HepG2 (cell line): Measurements from ENCODE around the gene RPH3AL. TPM values are rescaled to one million over a fixed set of nuclear protein-coding genes. Genes with fewer than 3 reads are reported as not detected.

Experiments used
- ATAC-seq: fragments of 200-7000 bp; cut with Tn5 transposase; 3 replicates; pipeline ENCODE4 v1.9.1; 2020; ENCODE audit warnings: mild to moderate bottlenecking, moderate library complexity
- BruUV-seq: library from RNA; stranded (reverse); fragments of 400-500 nt; replicated peaks from 2 replicates; lab custom pipeline; 2021; lab: Mats Ljungman, UMichigan
- CTCF ChIA-PET: fragments of 300-600 bp; formaldehyde crosslinking; extraction: SDS; loops from one replicate; lab custom pipeline; 2021; ENCODE audit warnings: low total read pairs, inconsistent platforms, low intra/inter-chr PET ratio; lab: Yijun Ruan, JAX
- POLR2A ChIA-PET: fragments of 350-600 bp; sonication (Branson Sonifier 250); formaldehyde crosslinking; loops from one replicate; lab custom pipeline; 2020; ENCODE audit warnings: antibody characterized with exemption, inconsistent platforms; lab: Yijun Ruan, JAX
- DNase-seq: peaks from one replicate; pipeline ENCODE4 v3.0.0-alpha.2; 2015; ENCODE audit warnings: low spot score
- FAIRE-seq: peaks from 3 replicates; lab custom pipeline; 2011; peaks lifted over from hg19 to GRCh38; lab: Jason Lieb, UNC
- H2AFZ ChIP-seq: one replicate; pipeline ENCODE4 v1.6.1; 2011; ENCODE audit warnings: low read length, inconsistent platforms
- H3K27ac ChIP-seq: fragments of 300-600 bp; 3 replicates; pipeline ENCODE4 v1.8.0; 2011; ENCODE audit warnings: mixed run types, mild to moderate bottlenecking, mixed read lengths, low read length, inconsistent platforms; ENCODE audit not compliant: insufficient read depth; ENCODE audit errors: extremely low read length
- H3K27me3 ChIP-seq, 2 experiments: fragments of 200-600 bp in 1 of 2; 2 replicates in 1 of 2; 3 replicates in 1 of 2; pipeline versions ENCODE4 v1.6.0 to v1.8.0; 2011; ENCODE audit warnings: low read length in 2 of 2, mild to moderate bottlenecking in 2 of 2, moderate library complexity in 2 of 2, inconsistent platforms in 1 of 2; ENCODE audit not compliant: insufficient read depth in 2 of 2, control insufficient read depth in 1 of 2
- H3K36me3 ChIP-seq, 2 experiments: fragments of 200-600 bp in 1 of 2; replicated peaks in 1 of 2; 2 replicates in 1 of 2; 3 replicates in 1 of 2; pipeline versions ENCODE4 v1.5.1 to v1.8.0; 2011; ENCODE audit warnings: low read length in 2 of 2, inconsistent platforms in 1 of 2; ENCODE audit not compliant: insufficient read depth in 2 of 2, control insufficient read depth in 1 of 2
- H3K4me1 ChIP-seq: 2 replicates; pipeline ENCODE4 v1.5.1; 2012; ENCODE audit warnings: low read length, inconsistent platforms; ENCODE audit not compliant: insufficient read depth
- H3K4me2 ChIP-seq: 2 replicates; pipeline ENCODE4 v1.6.0; 2011; ENCODE audit warnings: low read depth, low read length, inconsistent platforms
- H3K4me3 ChIP-seq, 3 experiments: fragments of 200-600 bp in 1 of 3; sonication (generic), shearing (Covaris generic) in 1 of 3; replicated peaks in 1 of 3; 2 replicates each; pipeline ENCODE4 v1.5.1; 2011 to 2016; ENCODE audit warnings: low read length in 3 of 3, inconsistent platforms in 2 of 3, low read depth in 2 of 3, mild to moderate bottlenecking in 2 of 3, control low read depth in 1 of 3, mixed read lengths in 1 of 3; ENCODE audit not compliant: insufficient read depth in 1 of 3
- H3K79me2 ChIP-seq: one replicate; pipeline ENCODE4 v1.6.1; 2011; ENCODE audit warnings: low read length, inconsistent platforms; ENCODE audit not compliant: insufficient read depth
- H3K9ac ChIP-seq: 2 replicates; pipeline ENCODE4 v1.6.0; 2011; ENCODE audit warnings: mild to moderate bottlenecking, low read depth, low read length, inconsistent platforms; ENCODE audit not compliant: insufficient read depth
- H3K9me3 ChIP-seq: 2 replicates; pipeline ENCODE4 v1.5.1; 2012; ENCODE audit warnings: mild to moderate bottlenecking, low read length
- H4K20me1 ChIP-seq: 2 replicates; pipeline ENCODE4 v1.6.0; 2011; ENCODE audit warnings: inconsistent platforms, mild to moderate bottlenecking, low read length, moderate library complexity; ENCODE audit not compliant: insufficient read depth
- HCFC1 ChIP-seq: fragments of 150-350 bp; IDR thresholded peaks from 2 replicates; pipeline ENCODE4 v1.6.1; 2014; ENCODE audit warnings: low read depth, low read length
- REPIN1 ChIP-seq: sonication (generic); formaldehyde crosslinking; IDR thresholded peaks from 2 replicates; pipeline ENCODE4 v1.8.0; 2022; ENCODE audit warnings: missing genetic modification reagents, low read depth, mild to moderate bottlenecking, borderline replicate concordance
- SOX5 ChIP-seq: IDR thresholded peaks from 2 replicates; pipeline ENCODE4 v1.6.1; 2016; ENCODE audit warnings: borderline replicate concordance
- TCF7L2 ChIP-seq: IDR thresholded peaks from 2 replicates; pipeline ENCODE4 v1.6.1; 2011; ENCODE audit warnings: mild to moderate bottlenecking, low read depth, low read length, moderate library complexity
- ZNF230 ChIP-seq: sonication (generic); formaldehyde crosslinking; IDR thresholded peaks from 2 replicates; pipeline ENCODE4 v1.4.0; 2020; ENCODE audit warnings: mild to moderate bottlenecking, missing genetic modification reagents
- ZNF292 ChIP-seq: sonication (generic); formaldehyde crosslinking; IDR thresholded peaks from 2 replicates; pipeline ENCODE4 v1.8.1; 2022; ENCODE audit warnings: mild to moderate bottlenecking, low read depth, missing genetic modification reagents, borderline replicate concordance
- WGBS: methylation state at CpG from one replicate; pipeline ENCODE4 v1.1.6; 2017; ENCODE audit warnings: low lambda C conversion rate; 5-methylcytosine and 5-hydroxymethylcytosine counted together
- in situ Hi-C: cut with HindIII; loops from 2 replicates; pipeline ENCODE4 v1.10.0; 2017; ENCODE audit warnings: low pct_unique_long_range_greater_than_20kb; ENCODE audit not compliant: extremely low pct_ligation_motif_present
- intact Hi-C: fragments of 100-400 bp; cut with micrococcal nuclease; formaldehyde crosslinking; loops from one replicate; pipeline ENCODE4 v1.10.0; 2022; ENCODE audit not compliant: unreplicated experiment
- polyA plus RNA-seq, 8 experiments: library from polyadenylated mRNA; depleted of rRNA in 3 of 8; stranded (reverse) in 7 of 8; unstranded in 1 of 8; fragments of >200 nt; fragmentation: Illumina TruSeq in 4 of 8; extraction: Trizol in 4 of 8; gene quantifications; 2 replicates each; pipeline versions ENCODE4 v1.2.1 to v1.2.3, GENCODE V29; 2011 to 2016; ENCODE audit warnings: low read depth in 4 of 8, missing spikeins in 1 of 8, mixed read lengths in 1 of 8; ENCODE audit not compliant: insufficient read depth in 1 of 8
- total RNA-seq, 5 experiments: library from RNA; depleted of rRNA; stranded (reverse); fragments of >200 nt; fragmentation: Illumina TruSeq; extraction: Trizol; gene quantifications; 2 replicates each; pipeline ENCODE4 v1.2.3, GENCODE V29; 2016; ENCODE audit warnings: low read depth in 1 of 5
- TF ChIP-seq, protein P1 (sequence below): sonication (generic); formaldehyde crosslinking; IDR thresholded peaks from 2 replicates; pipeline ENCODE4 v1.5.0; 2020; ENCODE audit warnings: missing genetic modification reagents
- TF ChIP-seq, protein P2 (sequence below): fragments of 450-650 bp; IDR thresholded peaks from 2 replicates; pipeline ENCODE4 v1.6.1; 2017; ENCODE audit warnings: mild to moderate bottlenecking
- TF ChIP-seq, protein P3 (sequence below): sonication (generic); formaldehyde crosslinking; IDR thresholded peaks from 2 replicates; pipeline ENCODE4 v1.4.0; 2020; ENCODE audit warnings: low read depth, missing genetic modification reagents

Gene RPH3AL
- total and polyA plus RNA-seq, 2 of the 13 experiments (the other 11 are each of a cell fraction or from before 2014, with no cell fraction given), result 7.8 to 16.4 TPM

DNA sequence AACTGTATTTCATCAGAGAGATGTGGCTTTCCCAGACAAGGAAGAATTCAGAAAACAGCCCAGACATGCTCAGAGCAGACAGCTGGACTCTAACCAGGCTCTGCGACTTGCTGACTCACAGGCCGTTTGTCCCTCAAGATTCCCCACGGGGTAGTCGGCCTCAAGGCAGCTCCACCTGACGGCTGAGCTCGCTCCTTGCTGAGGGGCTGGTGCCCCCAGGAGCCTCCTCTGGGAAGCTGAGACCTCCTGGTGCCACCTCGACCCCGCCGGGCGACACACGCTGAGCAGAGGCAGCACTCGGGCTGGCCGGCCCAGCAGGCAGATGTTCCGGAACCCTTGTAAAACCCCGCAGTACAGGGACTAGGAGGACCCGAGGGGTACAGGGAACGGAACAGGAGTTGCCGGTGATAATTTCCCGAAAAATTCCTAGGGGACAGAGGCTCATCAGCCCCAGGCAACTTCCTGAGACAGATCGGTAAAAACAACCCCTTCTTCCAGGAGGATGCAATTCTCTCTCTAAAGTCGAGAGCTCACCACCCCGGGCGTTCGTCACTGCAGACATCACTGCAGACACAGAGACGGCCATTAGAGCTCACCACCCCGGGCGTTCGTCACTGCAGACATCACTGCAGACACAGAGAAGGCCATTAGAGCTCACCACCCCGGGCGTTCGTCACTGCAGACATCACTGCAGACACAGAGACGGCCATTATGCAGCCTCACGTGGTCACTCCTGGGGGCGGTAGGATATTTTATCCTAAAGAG lies 19.9 kb downstream of the RPH3AL start:
- FAIRE-seq (no peak), ATAC-seq (no peak), DNase-seq (no peak)
- H3K27ac ChIP-seq, result no peak overlapping the region
- no TSS peak for BruUV-seq
- ChIA-PET POLR2A (no interaction called here), CTCF (no interaction called here)
- peaks cover 5% of the 10 kb centered on the region for H3K79me2 ChIP-seq
- intact Hi-C loops (no loop called here), in situ Hi-C loops (no loop called here)
- no peaks in the 10 kb centered on the region for H3K9me3 ChIP-seq
- no peak overlapping the region for H3K4me3 ChIP-seq
- TF ChIP-seq REPIN1 (CRISPR knock-in tag) (no peak), SOX5 (CRISPR knock-in tag) (no peak), ZNF292 (CRISPR knock-in tag) (no peak), TCF7L2 (no peak), ZNF230 (CRISPR knock-in tag) (no peak), HCFC1 (no peak)
- TF ChIP-seq, protein P1, sequence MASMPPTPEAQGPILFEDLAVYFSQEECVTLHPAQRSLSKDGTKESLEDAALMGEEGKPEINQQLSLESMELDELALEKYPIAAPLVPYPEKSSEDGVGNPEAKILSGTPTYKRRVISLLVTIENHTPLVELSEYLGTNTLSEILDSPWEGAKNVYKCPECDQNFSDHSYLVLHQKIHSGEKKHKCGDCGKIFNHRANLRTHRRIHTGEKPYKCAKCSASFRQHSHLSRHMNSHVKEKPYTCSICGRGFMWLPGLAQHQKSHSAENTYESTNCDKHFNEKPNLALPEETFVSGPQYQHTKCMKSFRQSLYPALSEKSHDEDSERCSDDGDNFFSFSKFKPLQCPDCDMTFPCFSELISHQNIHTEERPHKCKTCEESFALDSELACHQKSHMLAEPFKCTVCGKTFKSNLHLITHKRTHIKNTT (CRISPR knock-in tag), result no peak
- TF ChIP-seq, protein P2, sequence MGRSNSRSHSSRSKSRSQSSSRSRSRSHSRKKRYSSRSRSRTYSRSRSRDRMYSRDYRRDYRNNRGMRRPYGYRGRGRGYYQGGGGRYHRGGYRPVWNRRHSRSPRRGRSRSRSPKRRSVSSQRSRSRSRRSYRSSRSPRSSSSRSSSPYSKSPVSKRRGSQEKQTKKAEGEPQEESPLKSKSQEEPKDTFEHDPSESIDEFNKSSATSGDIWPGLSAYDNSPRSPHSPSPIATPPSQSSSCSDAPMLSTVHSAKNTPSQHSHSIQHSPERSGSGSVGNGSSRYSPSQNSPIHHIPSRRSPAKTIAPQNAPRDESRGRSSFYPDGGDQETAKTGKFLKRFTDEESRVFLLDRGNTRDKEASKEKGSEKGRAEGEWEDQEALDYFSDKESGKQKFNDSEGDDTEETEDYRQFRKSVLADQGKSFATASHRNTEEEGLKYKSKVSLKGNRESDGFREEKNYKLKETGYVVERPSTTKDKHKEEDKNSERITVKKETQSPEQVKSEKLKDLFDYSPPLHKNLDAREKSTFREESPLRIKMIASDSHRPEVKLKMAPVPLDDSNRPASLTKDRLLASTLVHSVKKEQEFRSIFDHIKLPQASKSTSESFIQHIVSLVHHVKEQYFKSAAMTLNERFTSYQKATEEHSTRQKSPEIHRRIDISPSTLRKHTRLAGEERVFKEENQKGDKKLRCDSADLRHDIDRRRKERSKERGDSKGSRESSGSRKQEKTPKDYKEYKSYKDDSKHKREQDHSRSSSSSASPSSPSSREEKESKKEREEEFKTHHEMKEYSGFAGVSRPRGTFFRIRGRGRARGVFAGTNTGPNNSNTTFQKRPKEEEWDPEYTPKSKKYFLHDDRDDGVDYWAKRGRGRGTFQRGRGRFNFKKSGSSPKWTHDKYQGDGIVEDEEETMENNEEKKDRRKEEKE, result no peak
- TF ChIP-seq, protein P3, sequence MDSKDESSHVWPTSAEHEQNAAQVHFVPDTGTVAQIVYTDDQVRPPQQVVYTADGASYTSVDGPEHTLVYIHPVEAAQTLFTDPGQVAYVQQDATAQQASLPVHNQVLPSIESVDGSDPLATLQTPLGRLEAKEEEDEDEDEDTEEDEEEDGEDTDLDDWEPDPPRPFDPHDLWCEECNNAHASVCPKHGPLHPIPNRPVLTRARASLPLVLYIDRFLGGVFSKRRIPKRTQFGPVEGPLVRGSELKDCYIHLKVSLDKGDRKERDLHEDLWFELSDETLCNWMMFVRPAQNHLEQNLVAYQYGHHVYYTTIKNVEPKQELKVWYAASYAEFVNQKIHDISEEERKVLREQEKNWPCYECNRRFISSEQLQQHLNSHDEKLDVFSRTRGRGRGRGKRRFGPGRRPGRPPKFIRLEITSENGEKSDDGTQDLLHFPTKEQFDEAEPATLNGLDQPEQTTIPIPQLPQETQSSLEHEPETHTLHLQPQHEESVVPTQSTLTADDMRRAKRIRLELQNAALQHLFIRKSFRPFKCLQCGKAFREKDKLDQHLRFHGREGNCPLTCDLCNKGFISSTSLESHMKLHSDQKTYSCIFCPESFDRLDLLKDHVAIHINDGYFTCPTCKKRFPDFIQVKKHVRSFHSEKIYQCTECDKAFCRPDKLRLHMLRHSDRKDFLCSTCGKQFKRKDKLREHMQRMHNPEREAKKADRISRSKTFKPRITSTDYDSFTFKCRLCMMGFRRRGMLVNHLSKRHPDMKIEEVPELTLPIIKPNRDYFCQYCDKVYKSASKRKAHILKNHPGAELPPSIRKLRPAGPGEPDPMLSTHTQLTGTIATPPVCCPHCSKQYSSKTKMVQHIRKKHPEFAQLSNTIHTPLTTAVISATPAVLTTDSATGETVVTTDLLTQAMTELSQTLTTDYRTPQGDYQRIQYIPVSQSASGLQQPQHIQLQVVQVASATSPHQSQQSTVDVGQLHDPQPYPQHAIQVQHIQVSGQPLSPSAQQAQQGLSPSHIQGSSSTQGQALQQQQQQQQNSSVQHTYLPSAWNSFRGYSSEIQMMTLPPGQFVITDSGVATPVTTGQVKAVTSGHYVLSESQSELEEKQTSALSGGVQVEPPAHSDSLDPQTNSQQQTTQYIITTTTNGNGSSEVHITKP, result no peak
- H3K27me3 ChIP-seq, result no peaks in the 10 kb centered on the region
- no peaks in the 10 kb centered on the region for H3K4me1 ChIP-seq
- no peak overlapping the region for H3K9ac ChIP-seq
- H3K4me2 ChIP-seq, result no peak overlapping the region
- peaks cover 3 to 10% of the 10 kb centered on the region in 2 experiments; a peak in 4 of 5 replicates for H3K36me3 ChIP-seq
- WGBS, result 96% methylated on average over 17 of the region's 34 CpGs
- no peaks in the 10 kb centered on the region for H4K20me1 ChIP-seq
- no peak overlapping the region for H2AFZ ChIP-seq
